ENCODE measurements around the gene DNAH12. TPM values are rescaled to one million over a fixed set of nuclear protein-coding genes. Genes with fewer than 3 reads are reported as not detected.

Gene DNAH12
- polyA plus RNA-seq, 1 of the 3 experiments (the other 2 are of a cell fraction): 0.03 TPM

DNA sequence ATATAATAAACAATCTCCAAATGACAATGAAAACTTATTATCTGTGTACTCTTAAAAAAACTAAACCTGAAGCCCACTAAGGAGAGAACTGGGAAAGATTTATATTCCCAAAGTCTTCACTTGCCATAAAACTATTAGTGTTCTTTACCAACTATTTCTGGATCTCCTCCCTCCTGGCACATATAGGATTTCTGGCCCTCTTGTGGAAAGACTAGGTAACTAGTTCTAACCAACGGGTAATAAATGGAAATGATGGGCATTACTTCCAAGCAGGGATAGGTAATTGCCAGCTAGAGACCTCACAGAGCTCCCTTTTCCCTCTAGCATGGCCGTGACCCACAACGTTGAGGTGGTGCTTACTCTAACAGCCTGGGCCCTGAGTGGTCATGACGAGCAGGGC is 110.1 kb downstream of the DNAH12 start:
- ChIA-PET CTCF (interaction anchor here (0.9 to 1.4 kb wide), 3 partner anchors 12 to 336 kb away, joined by 3 to 5 read pairs (median 3); no protein-coding TSS in a partner anchor), POLR2A (no interaction called here)
- WGBS (ENCODE audit: low lambda C conversion rate): 51% methylated on average over 4 of the region's 4 CpGs
- Histone ChIP-seq H3K9me2 (no peaks in the 10 kb centered on the region), H4K20me1 (ENCODE audit: insufficient read depth) (no peaks in the 10 kb centered on the region), H3K4me1 (ENCODE audit: control insufficient read depth in 1 of 2, insufficient read depth in 2 of 2, low read depth in 1 of 2, low read length in 1 of 2) (no peaks in the 10 kb centered on the region), H3K79me2 (ENCODE audit: insufficient read depth) (no peaks in the 10 kb centered on the region), H2AFZ (ENCODE audit: low read depth) (no peak overlapping the region), H3K4me3 (ENCODE audit: low read depth in 2 of 2, low read length in 1 of 2) (no peak overlapping the region; a peak in 1 of 4 replicates), H3K4me2 (no peak overlapping the region), H3F3A (replicated peaks; ENCODE audit: insufficient read depth) (no peaks in the 10 kb centered on the region), H3K9me3 (no peaks in the 10 kb centered on the region), H3K36me3 (replicated peaks in 1 of 2; ENCODE audit: control insufficient read depth in 1 of 2, insufficient read depth in 2 of 2, low read length in 1 of 2) (no peaks in the 10 kb centered on the region), H3K27ac (ENCODE audit: low read depth in 2 of 2, low read length in 1 of 2) (no peak overlapping the region), H3K27me3 (ENCODE audit: insufficient read depth) (no peaks in the 10 kb centered on the region), H3K9ac (no peak overlapping the region)
- TF ChIP-seq EP300 (IDR thresholded peaks at IDR 0.05; ENCODE audit: borderline replicate concordance in 1 of 2, low read depth in 1 of 2, low read length in 1 of 2): no peak
- no peak for TF ChIP-seq FOXM1 (IDR thresholded peaks at IDR 0.05; ENCODE audit: low read depth)
- TF ChIP-seq CTCF (IDR thresholded peaks at IDR 0.05): peak; percentile 59
- no peak for TF ChIP-seq FOSL2 (IDR thresholded peaks at IDR 0.05; ENCODE audit: borderline replicate concordance, low read depth)
- no peak for TF ChIP-seq IRF3 (IDR thresholded peaks at IDR 0.05; ENCODE audit: low read depth, low read length)
- TF ChIP-seq GABPA (IDR thresholded peaks at IDR 0.05; ENCODE audit: low read depth): no peak
- TF ChIP-seq RXRA (IDR thresholded peaks at IDR 0.05; ENCODE audit: borderline replicate concordance, low read depth): no peak
- peak; percentile 42; the same call in 1 of the 2 replicates for TF ChIP-seq SMC3 (IDR thresholded peaks at IDR 0.05; ENCODE audit: low read depth, low read length)
- no peak for TF ChIP-seq SIN3A (IDR thresholded peaks at IDR 0.05; ENCODE audit: borderline replicate concordance, low read depth, low read length)
- no peak for TF ChIP-seq ZBTB33 (IDR thresholded peaks at IDR 0.05; ENCODE audit: borderline replicate concordance, low read depth)
- no peak for TF ChIP-seq TEAD4 (IDR thresholded peaks at IDR 0.05; ENCODE audit: borderline replicate concordance, insufficient read depth)
- no peak for TF ChIP-seq USF2 (IDR thresholded peaks at IDR 0.05; ENCODE audit: borderline replicate concordance, low read depth, low read length)
- TF ChIP-seq RFX5 (IDR thresholded peaks at IDR 0.05; ENCODE audit: low read length): no peak
- TF ChIP-seq TAF1 (IDR thresholded peaks at IDR 0.05; ENCODE audit: borderline replicate concordance, low read depth, low read length): no peak
- TF ChIP-seq MEF2A (IDR thresholded peaks at IDR 0.05; ENCODE audit: borderline replicate concordance, low read depth): no peak
- TF ChIP-seq RAD21 (IDR thresholded peaks at IDR 0.05; ENCODE audit: low read length): peak; percentile 47
- TF ChIP-seq, protein P1, sequence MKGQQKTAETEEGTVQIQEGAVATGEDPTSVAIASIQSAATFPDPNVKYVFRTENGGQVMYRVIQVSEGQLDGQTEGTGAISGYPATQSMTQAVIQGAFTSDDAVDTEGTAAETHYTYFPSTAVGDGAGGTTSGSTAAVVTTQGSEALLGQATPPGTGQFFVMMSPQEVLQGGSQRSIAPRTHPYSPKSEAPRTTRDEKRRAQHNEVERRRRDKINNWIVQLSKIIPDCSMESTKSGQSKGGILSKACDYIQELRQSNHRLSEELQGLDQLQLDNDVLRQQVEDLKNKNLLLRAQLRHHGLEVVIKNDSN (IDR thresholded peaks at IDR 0.05; ENCODE audit: borderline replicate concordance, low read depth): no peak
- TF ChIP-seq YY1 (IDR thresholded peaks at IDR 0.05; ENCODE audit: low read depth): no peak
- DNase-seq: peak; percentile 40
